HUES64 (cell line): Measurements from ENCODE around the gene FGD5. TPM values are rescaled to one million over a fixed set of nuclear protein-coding genes. Genes with fewer than 3 reads are reported as not detected.

Source experiments
- H3K27ac ChIP-seq: 2 replicates; pipeline ENCODE4 v1.7.0; 2013; ENCODE audit warnings: low read depth, low read length, inconsistent platforms
- H3K27me3 ChIP-seq: 2 replicates; pipeline ENCODE4 v1.6.1; 2013; ENCODE audit warnings: mild to moderate bottlenecking, low read length; ENCODE audit not compliant: insufficient read depth
- H3K36me3 ChIP-seq: 2 replicates; pipeline ENCODE4 v1.6.1; 2013; ENCODE audit warnings: mild to moderate bottlenecking, low read length; ENCODE audit not compliant: insufficient read depth
- H3K4me1 ChIP-seq: 2 replicates; pipeline ENCODE4 v1.6.1; 2013; ENCODE audit warnings: mild to moderate bottlenecking, low read length, moderate library complexity; ENCODE audit not compliant: insufficient read depth
- H3K4me3 ChIP-seq: 2 replicates; pipeline ENCODE4 v1.5.1; 2013; ENCODE audit warnings: mild to moderate bottlenecking, low read length, moderate library complexity
- H3K9ac ChIP-seq: 2 replicates; pipeline ENCODE4 v1.6.1; 2013; ENCODE audit warnings: mild to moderate bottlenecking, low read depth, low read length
- H3K9me3 ChIP-seq: 2 replicates; pipeline ENCODE4 v1.6.1; 2013; ENCODE audit warnings: low read depth, low read length; ENCODE audit not compliant: insufficient read depth
- WGBS: fragments of 150-250, 120-280 bp; methylation state at CpG from one replicate; pipeline ENCODE4 v1.1.7; 2013; ENCODE audit warnings: missing lambda C conversion rate; 5-methylcytosine and 5-hydroxymethylcytosine counted together
- polyA plus RNA-seq, 2 experiments: library from polyadenylated mRNA; stranded (reverse); fragments of 50-300 nt; gene quantifications; one replicate each; pipeline ENCODE4 v1.2.3, GENCODE V29; 2013

Gene FGD5, protein sequence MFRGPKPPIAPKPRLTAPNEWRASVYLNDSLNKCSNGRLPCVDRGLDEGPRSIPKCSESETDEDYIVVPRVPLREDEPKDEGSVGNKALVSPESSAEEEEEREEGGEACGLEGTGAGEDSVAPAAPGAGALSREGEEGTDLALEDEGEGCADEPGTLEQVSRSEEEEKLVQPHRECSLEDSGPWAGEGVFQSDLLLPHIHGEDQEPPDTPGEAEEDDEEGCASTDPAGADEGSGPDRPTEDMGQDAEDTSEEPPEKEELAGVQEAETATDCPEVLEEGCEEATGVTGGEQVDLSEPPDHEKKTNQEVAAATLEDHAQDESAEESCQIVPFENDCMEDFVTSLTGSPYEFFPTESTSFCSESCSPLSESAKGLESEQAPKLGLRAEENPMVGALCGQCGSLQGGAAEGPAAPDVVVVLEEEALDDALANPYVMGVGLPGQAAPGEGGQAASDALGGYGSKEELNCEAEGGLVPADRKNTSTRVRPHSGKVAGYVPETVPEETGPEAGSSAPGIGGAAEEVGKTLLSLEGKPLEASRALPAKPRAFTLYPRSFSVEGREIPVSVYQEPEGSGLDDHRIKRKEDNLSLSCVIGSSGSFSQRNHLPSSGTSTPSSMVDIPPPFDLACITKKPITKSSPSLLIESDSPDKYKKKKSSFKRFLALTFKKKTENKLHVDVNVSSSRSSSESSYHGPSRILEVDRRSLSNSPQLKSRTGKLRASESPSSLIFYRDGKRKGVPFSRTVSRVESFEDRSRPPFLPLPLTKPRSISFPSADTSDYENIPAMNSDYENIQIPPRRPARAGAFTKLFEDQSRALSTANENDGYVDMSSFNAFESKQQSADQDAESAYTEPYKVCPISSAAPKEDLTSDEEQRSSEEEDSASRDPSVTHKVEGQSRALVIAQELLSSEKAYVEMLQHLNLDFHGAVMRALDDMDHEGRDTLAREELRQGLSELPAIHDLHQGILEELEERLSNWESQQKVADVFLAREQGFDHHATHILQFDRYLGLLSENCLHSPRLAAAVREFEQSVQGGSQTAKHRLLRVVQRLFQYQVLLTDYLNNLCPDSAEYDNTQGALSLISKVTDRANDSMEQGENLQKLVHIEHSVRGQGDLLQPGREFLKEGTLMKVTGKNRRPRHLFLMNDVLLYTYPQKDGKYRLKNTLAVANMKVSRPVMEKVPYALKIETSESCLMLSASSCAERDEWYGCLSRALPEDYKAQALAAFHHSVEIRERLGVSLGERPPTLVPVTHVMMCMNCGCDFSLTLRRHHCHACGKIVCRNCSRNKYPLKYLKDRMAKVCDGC (N-terminal part only)
- 3.6 TPM for polyA plus RNA-seq (2013, experiment 1 of 2)
- polyA plus RNA-seq (2013, experiment 2 of 2): 7.2 TPM

DNA sequence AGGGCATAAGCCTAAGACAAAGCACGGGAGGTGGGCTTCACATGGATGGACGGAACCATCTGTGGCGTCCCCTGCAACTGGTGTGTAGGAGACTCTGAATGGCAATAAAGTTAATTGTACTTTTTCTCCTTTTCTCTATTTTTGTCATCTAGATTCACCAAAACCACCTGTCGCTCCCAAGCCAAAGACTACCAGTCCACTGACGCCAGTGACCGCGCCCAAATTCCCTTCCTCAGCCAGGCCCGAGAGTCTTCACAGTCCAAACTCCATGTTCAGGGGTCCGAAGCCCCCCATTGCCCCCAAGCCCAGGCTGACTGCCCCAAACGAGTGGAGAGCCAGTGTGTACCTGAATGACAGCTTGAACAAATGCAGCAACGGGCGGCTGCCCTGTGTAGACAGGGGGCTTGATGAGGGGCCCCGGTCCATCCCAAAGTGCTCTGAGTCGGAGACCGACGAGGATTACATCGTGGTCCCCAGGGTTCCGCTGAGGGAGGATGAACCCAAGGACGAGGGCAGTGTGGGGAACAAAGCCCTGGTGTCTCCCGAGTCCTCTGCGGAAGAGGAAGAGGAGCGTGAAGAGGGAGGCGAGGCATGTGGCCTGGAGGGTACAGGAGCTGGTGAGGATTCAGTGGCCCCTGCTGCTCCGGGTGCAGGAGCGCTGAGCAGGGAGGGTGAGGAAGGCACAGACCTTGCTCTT lies at the start of gene FGD5:
Gene FGD5 (plus strand): TSS at position 159 of the 697 bp plus-strand sequence. CDS start 110 bp downstream, at position 269.
- Histone ChIP-seq H3K27me3 (no peaks in the 10 kb centered on the region), H3K9ac (no peak within 1 kb of the TSS), H3K4me1 (peaks cover 18% of the 10 kb centered on the region), H3K4me3 (no peak within 1 kb of the TSS), H3K9me3 (no peaks in the 10 kb centered on the region), H3K27ac (no peak within 1 kb of the TSS), H3K36me3 (no peaks in the 10 kb centered on the region)
- WGBS: 93% methylated on average over 25 of the region's 25 CpGs

DNA sequence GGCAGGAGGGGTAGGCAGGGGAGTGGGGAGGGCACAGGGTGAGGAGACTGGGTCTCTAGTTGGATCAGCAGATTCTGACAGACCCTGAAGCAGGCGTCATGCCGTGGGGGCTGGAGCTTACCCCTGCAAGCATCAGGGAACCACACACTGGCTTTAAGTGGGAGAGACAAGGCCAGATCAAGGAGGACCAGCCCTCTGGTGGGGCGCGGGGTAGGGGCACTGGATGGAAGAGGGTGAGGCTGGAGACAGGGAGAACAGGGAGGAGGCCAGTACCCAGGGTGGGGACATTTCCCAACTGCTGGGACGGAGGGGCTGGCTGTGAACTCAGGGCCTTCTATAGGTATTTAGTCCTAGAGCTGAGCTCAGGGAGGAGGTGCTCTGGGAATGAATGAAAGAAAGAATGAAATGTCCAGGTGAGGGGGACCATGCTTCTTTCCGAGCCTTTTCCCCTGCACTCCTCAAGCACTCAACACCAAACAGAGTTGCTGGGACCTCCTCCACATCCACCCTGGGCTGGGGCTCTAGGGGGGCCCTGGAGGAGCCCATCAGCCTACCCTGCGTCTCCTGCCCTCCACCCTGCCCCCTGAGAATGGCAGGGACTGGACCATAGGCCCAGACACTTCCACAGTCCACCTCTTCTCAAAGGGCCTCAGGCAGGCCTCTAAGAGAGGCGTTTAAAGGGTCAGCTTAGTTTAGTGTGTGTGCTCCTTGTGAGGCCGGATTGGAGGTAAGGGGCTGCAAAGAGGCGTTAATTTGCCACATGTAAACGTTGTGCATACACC lies 49.0 kb upstream of the FGD5 start:
- Histone ChIP-seq H3K4me1 (peaks cover 12% of the 10 kb centered on the region; the same call in 1 of the 2 replicates), H3K4me3 (no peak overlapping the region), H3K36me3 (no peaks in the 10 kb centered on the region), H3K27me3 (no peaks in the 10 kb centered on the region), H3K27ac (no peak overlapping the region), H3K9ac (no peak overlapping the region), H3K9me3 (no peaks in the 10 kb centered on the region)
- WGBS: 91% methylated on average over 11 of the region's 11 CpGs

DNA sequence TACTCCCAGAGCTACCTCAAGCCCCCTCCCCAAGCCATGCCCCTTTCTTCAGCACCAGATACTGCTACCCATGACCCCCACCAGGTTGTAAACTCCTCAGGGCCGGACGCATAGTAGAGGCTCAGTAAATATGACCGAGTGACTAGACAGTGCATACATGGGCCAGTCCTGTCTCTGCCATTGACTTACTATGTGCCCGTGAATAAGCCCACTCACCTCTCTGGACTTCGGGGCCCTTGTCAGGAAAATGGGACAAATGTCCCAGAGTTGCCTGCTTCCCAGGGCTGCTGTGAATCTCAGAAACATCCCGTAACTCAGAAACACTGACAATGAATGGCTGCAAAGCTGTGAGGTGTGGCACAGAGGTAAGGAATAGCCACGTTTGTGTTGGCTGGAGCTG lies 48.2 kb upstream of the FGD5 start:
- H3K4me3 ChIP-seq: no peak overlapping the region
- no peaks in the 10 kb centered on the region for H3K36me3 ChIP-seq
- no peak overlapping the region for H3K9ac ChIP-seq
- H3K27me3 ChIP-seq: no peaks in the 10 kb centered on the region
- H3K4me1 ChIP-seq: peaks cover 12% of the 10 kb centered on the region; the same call in 1 of the 2 replicates
- WGBS: 93% methylated on average over 7 of the region's 7 CpGs
- no peak overlapping the region for H3K27ac ChIP-seq
- H3K9me3 ChIP-seq: no peaks in the 10 kb centered on the region

DNA sequence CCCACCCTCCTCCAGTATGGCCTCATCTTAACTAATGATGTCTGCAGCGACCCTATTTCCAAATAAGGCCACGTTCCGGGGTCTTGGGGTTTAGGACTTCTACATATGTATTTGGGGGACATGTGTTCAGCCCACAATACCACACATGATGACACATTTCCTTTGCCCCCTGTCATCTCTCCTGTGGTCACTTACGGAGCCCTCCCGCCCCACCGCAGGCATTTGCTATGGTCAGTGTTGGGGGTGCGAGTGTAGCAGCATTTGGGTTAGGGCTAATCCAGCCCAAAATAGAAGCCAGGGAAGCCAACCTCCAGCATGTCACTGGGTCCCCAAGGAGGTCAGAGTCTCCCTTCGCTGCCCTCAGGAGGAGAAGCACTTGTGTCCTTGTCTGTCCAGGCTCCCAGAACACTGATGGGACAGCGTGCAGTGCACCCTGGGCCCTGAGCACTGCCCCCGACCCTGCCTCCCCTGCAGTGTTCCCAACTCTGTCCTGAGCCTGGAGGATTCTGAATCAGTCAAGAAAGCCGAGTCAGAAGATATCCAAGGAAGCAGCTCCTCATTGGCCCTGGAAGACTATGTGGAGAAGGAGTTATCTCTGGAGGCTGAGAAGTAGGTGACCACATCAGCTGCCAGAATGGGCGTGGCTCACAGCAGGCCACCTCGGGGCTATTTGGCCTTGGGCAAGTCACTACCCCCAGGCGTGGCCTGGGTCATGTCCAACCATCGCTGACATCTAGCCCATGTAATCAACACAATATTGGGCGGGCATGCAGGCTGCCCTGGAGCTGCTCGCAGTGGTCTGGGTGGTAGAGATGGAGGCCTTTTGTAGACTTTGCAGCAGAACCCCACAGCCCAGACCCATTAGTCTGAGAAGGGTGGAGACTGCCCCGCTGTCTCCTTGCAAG lies 46.9 kb upstream of the FGD5 start:
- Histone ChIP-seq H3K9ac (no peak overlapping the region), H3K27ac (no peak overlapping the region), H3K9me3 (no peaks in the 10 kb centered on the region), H3K36me3 (no peaks in the 10 kb centered on the region), H3K27me3 (no peaks in the 10 kb centered on the region), H3K4me1 (peaks cover 12% of the 10 kb centered on the region; the same call in 1 of the 2 replicates), H3K4me3 (no peak overlapping the region)
- 91% methylated on average over 15 of the region's 18 CpGs for WGBS

DNA sequence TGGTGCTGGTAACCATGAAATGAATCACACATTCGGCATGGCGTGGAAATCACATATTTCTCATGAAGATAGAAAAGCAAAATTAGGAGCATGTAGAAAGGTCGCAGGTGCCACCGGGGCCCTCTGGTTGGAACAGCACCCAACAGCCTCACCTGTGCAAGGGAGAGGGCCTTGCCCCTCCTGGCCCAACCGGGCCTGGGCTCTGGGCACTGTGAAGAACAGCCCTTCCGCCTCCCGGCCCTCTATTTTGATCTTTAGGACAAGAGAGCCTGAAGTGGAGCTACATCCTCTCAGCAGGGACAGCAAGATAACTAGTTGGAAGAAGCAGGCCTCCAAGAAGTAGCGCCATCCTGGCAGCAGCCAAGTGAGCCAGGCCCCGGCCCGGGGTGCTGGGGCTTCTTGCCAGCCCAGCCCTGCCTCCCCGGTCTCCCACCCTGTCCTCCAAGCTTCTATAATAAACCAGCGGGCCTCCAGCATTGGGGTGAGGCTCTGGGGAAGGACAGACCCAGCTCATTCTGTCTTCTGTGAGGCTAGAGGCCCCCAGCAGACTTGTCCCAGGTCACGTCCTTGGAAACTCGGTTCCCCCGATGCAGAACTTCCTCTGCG lies 46.1 kb upstream of the FGD5 start:
- Histone ChIP-seq H3K36me3 (no peaks in the 10 kb centered on the region), H3K9me3 (no peaks in the 10 kb centered on the region), H3K9ac (no peak overlapping the region), H3K4me1 (peaks cover 12% of the 10 kb centered on the region; the same call in 1 of the 2 replicates), H3K27ac (no peak overlapping the region), H3K4me3 (no peak overlapping the region), H3K27me3 (no peaks in the 10 kb centered on the region)
- 93% methylated on average over 16 of the region's 16 CpGs for WGBS

- Histone ChIP-seq H3K27me3 (no peaks in the 10 kb centered on the region), H3K4me3 (no peak overlapping the region), H3K9ac (no peak overlapping the region), H3K9me3 (no peaks in the 10 kb centered on the region), H3K4me1 (peaks cover 12% of the 10 kb centered on the region; the same call in 1 of the 2 replicates), H3K27ac (no peak overlapping the region), H3K36me3 (no peaks in the 10 kb centered on the region)
Observed at GRCh38 chr3:14773281-14773680, 45.5 kb upstream of the FGD5 start.

GRCh38 chr3:14773691-14774128 lies 45.1 kb upstream of the FGD5 start:
- WGBS: 86% methylated on average over 6 of the region's 6 CpGs
- Histone ChIP-seq H3K27ac (no peak overlapping the region), H3K9me3 (0 out of 2 replicates have a peak, but pooled peaks cover 2% of the 10 kb centered on the region), H3K27me3 (no peaks in the 10 kb centered on the region), H3K36me3 (no peaks in the 10 kb centered on the region), H3K4me1 (peaks cover 12% of the 10 kb centered on the region; the same call in 1 of the 2 replicates), H3K4me3 (no peak overlapping the region), H3K9ac (no peak overlapping the region)

DNA sequence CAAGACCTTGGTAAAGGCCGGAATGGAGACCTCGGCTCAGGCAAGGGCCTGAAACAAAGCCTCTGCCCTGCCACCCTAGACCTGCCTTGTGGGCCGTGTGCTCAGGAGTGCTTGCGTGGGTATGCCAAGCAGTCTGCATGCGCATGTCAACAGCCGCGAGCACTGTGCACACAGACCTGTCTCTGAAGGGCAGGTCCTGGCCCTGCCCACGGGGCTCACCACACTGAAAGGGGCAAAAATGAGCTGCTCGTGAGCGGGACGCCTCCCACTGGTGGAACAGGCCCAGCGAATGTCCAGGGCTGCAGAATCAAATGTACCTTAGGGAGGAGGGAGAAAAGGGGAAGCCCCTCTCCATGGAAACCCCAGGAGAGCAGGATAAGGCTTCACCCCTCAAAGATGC lies 44.3 kb upstream of the FGD5 start:
- Histone ChIP-seq H3K27ac (no peak overlapping the region), H3K4me3 (no peak overlapping the region), H3K9ac (no peak overlapping the region), H3K27me3 (no peaks in the 10 kb centered on the region), H3K9me3 (0 out of 2 replicates have a peak, but pooled peaks cover 5% of the 10 kb centered on the region), H3K4me1 (peaks cover 12% of the 10 kb centered on the region; the same call in 1 of the 2 replicates), H3K36me3 (no peaks in the 10 kb centered on the region)
- WGBS: 80% methylated on average over 12 of the region's 12 CpGs

GRCh38 chr3:14775011-14775410 lies 43.8 kb upstream of the FGD5 start:
- WGBS: 91% methylated on average over 7 of the region's 7 CpGs
- Histone ChIP-seq H3K4me3 (no peak overlapping the region), H3K9me3 (0 out of 2 replicates have a peak, but pooled peaks cover 5% of the 10 kb centered on the region), H3K9ac (no peak overlapping the region), H3K4me1 (peaks cover 12% of the 10 kb centered on the region; the same call in 1 of the 2 replicates), H3K27ac (no peak overlapping the region), H3K36me3 (no peaks in the 10 kb centered on the region), H3K27me3 (no peaks in the 10 kb centered on the region)
